HepG2 (cell line): ENCODE data around the gene TLK1. TPM values are rescaled to one million over a fixed set of nuclear protein-coding genes. Genes with fewer than 3 reads are reported as not detected.

ENCODE experiments used
- CAMTA2 ChIP-seq: sonication (generic); formaldehyde crosslinking; IDR thresholded peaks from 2 replicates; pipeline ENCODE4 v1.4.0; 2020; ENCODE audit warnings: mild to moderate bottlenecking, missing genetic modification reagents, borderline replicate concordance
- FOXK2 ChIP-seq: fragments of 450-650 bp; IDR thresholded peaks from 2 replicates; pipeline ENCODE4 v1.6.1; 2016
- NFE2L1 ChIP-seq: sonication (generic); formaldehyde crosslinking; IDR thresholded peaks from 2 replicates; pipeline ENCODE4 v1.4.0; 2020; ENCODE audit warnings: missing genetic modification reagents, mild to moderate bottlenecking, borderline replicate concordance
- PRDM10 ChIP-seq: sonication (generic); formaldehyde crosslinking; IDR thresholded peaks from 2 replicates; pipeline ENCODE4 v1.4.0; 2020; ENCODE audit warnings: low read depth, missing genetic modification reagents
- SKIL ChIP-seq: sonication (generic); formaldehyde crosslinking; IDR thresholded peaks from 2 replicates; pipeline ENCODE4 v1.8.0; 2022; ENCODE audit warnings: missing genetic modification reagents, mild to moderate bottlenecking, moderate library complexity, borderline replicate concordance
- TERF1 ChIP-seq: sonication (generic); formaldehyde crosslinking; IDR thresholded peaks from 2 replicates; pipeline ENCODE4 v1.8.0; 2022; ENCODE audit warnings: mild to moderate bottlenecking, missing genetic modification reagents, moderate library complexity
- ZBTB25 ChIP-seq: IDR thresholded peaks from 2 replicates; pipeline ENCODE4 v1.6.1; 2018; ENCODE audit warnings: missing genetic modification reagents
- ZNF276 ChIP-seq: sonication (generic); formaldehyde crosslinking; IDR thresholded peaks from 2 replicates; pipeline ENCODE4 v1.4.0; 2020; ENCODE audit warnings: mild to moderate bottlenecking, low read depth, missing genetic modification reagents
- ZNF646 ChIP-seq: sonication (generic); formaldehyde crosslinking; IDR thresholded peaks from 2 replicates; pipeline ENCODE4 v1.9.0; 2021; ENCODE audit warnings: mild to moderate bottlenecking, missing genetic modification reagents
- polyA plus RNA-seq, 8 experiments: library from polyadenylated mRNA; depleted of rRNA in 3 of 8; stranded (reverse) in 7 of 8; unstranded in 1 of 8; fragments of >200 nt; fragmentation: Illumina TruSeq in 4 of 8; extraction: Trizol in 4 of 8; gene quantifications; 2 replicates each; pipeline versions ENCODE4 v1.2.1 to v1.2.3, GENCODE V29; 2011 to 2016; ENCODE audit warnings: low read depth in 4 of 8, missing spikeins in 1 of 8, mixed read lengths in 1 of 8; ENCODE audit not compliant: insufficient read depth in 1 of 8
- total RNA-seq, 5 experiments: library from RNA; depleted of rRNA; stranded (reverse); fragments of >200 nt; fragmentation: Illumina TruSeq; extraction: Trizol; gene quantifications; 2 replicates each; pipeline ENCODE4 v1.2.3, GENCODE V29; 2016; ENCODE audit warnings: low read depth in 1 of 5

Gene TLK1
- total and polyA plus RNA-seq, 2 of the 13 experiments (the other 11 are each of a cell fraction or from before 2014, with no cell fraction given), result 16.8 to 28.7 TPM

GRCh38 chr2:170973492-170974303, 187.0 kb downstream of the TLK1 start (continued):
- TF ChIP-seq ZBTB25, result peak; percentile 81; the same call in 1 of the 2 replicates
- peak; percentile 93 for TF ChIP-seq PRDM10 (CRISPR knock-in tag)
- peak; percentile 61 for TF ChIP-seq SKIL (CRISPR knock-in tag)
- TF ChIP-seq TERF1, result peak; percentile 89; the same call in 1 of the 2 replicates
- peak; percentile 75 for TF ChIP-seq ZNF276
- no peak for TF ChIP-seq FOXK2
- no peak; the same call in 1 of the 2 replicates for TF ChIP-seq NFE2L1
- TF ChIP-seq ZNF646 (CRISPR knock-in tag), result no peak; the same call in 1 of the 2 replicates
- no peak for TF ChIP-seq CAMTA2 (CRISPR knock-in tag)
